GM12875 (cell line): Measurements from ENCODE around the gene CPEB4.

Experiments
- H3K4me3 ChIP-seq: one replicate; pipeline ENCODE4 v1.5.1; 2011; ENCODE audit warnings: low read depth, low read length, control low read depth
- CTCF ChIP-seq: IDR thresholded peaks from 2 replicates; pipeline ENCODE4 v1.5.1; 2011; ENCODE audit warnings: low read depth, mild to moderate bottlenecking, control low read depth, inconsistent platforms, low read length, moderate library complexity, borderline replicate concordance; ENCODE audit not compliant: insufficient read depth

CPEB4 gene

GRCh38 chr5:173945160-173945559, 57.0 kb downstream of the CPEB4 start:
- no peak for TF ChIP-seq CTCF
- no peak overlapping the region for H3K4me3 ChIP-seq

- no peak for TF ChIP-seq CTCF
- H3K4me3 ChIP-seq: no peak overlapping the region
Measured at GRCh38 chr5:173946323-173946722, 58.2 kb downstream of the CPEB4 start.

- no peak overlapping the region for H3K4me3 ChIP-seq
- TF ChIP-seq CTCF: no peak
Measured at GRCh38 chr5:173950829-173951228, 62.7 kb downstream of the CPEB4 start.

GRCh38 chr5:173953528-173954090, 65.5 kb downstream of the CPEB4 start:
- no peak overlapping the region for H3K4me3 ChIP-seq
- TF ChIP-seq CTCF: no peak

GRCh38 chr5:173954671-173955521, 66.7 kb downstream of the CPEB4 start:
- no peak for TF ChIP-seq CTCF
- no peak overlapping the region for H3K4me3 ChIP-seq

- H3K4me3 ChIP-seq: no peak overlapping the region
- no peak for TF ChIP-seq CTCF
Measured at GRCh38 chr5:173960986-173961385, 72.8 kb downstream of the CPEB4 start.

GRCh38 chr5:173961418-173961817, 73.3 kb downstream of the CPEB4 start:
- H3K4me3 ChIP-seq: no peak overlapping the region
- no peak for TF ChIP-seq CTCF
